Ovary (tissue), 9 donors: Measurements from ENCODE around the gene RALA. TPM values are rescaled to one million over a fixed set of nuclear protein-coding genes. Genes with fewer than 3 reads are reported as not detected.

ENCODE experiments used
- DNase-seq, 5 donors: peaks; one replicate each; pipeline ENCODE4 v3.0.0-alpha.2; 2019 to 2020
- H3K27ac ChIP-seq, 2 donors: fragments of 200-600 bp; one replicate each; pipeline versions ENCODE4 v1.5.1 to v1.8.0; 2019 to 2022
- H3K27me3 ChIP-seq: fragments of 200-600 bp; one replicate; pipeline ENCODE4 v1.8.0; 2022
- H3K36me3 ChIP-seq: fragments of 200-600 bp; sonication (generic); one replicate; pipeline ENCODE4 v1.5.1; 2019
- H3K4me1 ChIP-seq: one replicate; pipeline ENCODE4 v1.8.1; 2013; ENCODE audit warnings: mild to moderate bottlenecking, moderate library complexity; ENCODE audit not compliant: insufficient read depth
- H3K4me3 ChIP-seq: fragments of 200-600 bp; sonication (generic); one replicate; pipeline ENCODE4 v1.5.1; 2017
- H3K9me3 ChIP-seq, 2 donors: fragments of 200-600 bp in 1 of 2; sonication (generic) in 1 of 2; one replicate each; pipeline versions ENCODE4 v1.5.1 to v1.8.1; 2013 to 2019; ENCODE audit warnings: mild to moderate bottlenecking in 1 of 2, moderate library complexity in 1 of 2
- CTCF ChIP-seq, 3 donors: fragments of 450-650 bp in 2 of 3; fragments of 200-600 bp in 1 of 3; IDR thresholded peaks; one replicate each; pipeline versions ENCODE4 v1.5.1 to v1.8.0; 2016 to 2022; ENCODE audit warnings: antibody characterized with exemption in 3 of 3, mild to moderate bottlenecking in 1 of 3
- EP300 ChIP-seq: sonication (generic); formaldehyde crosslinking; IDR thresholded peaks from one replicate; pipeline ENCODE4 v1.6.1; 2017; ENCODE audit warnings: antibody characterized with exemption
- POLR2A ChIP-seq: fragments of 450-650 bp; IDR thresholded peaks from one replicate; pipeline ENCODE4 v1.6.1; 2017; ENCODE audit warnings: antibody characterized with exemption, mild to moderate bottlenecking, moderate library complexity
- WGBS, 3 donors: extraction: QIAGEN DNeasy Blood & Tissue Kit in 1 of 3; methylation state at CpG; one replicate each; pipeline versions ENCODE4 v1.1.5 to v1.1.7; 2013 to 2017; 5-methylcytosine and 5-hydroxymethylcytosine counted together
- intact Hi-C, 4 donors: fragments of 100-400 bp; cut with DNase I; formaldehyde crosslinking; loops; one replicate each; pipeline versions ENCODE4 v1.11.0 to v1.15.1; 2022 to 2023
- polyA plus RNA-seq, 2 donors: library from polyadenylated mRNA; stranded (reverse); fragments of 200-250 nt in 1 of 2; fragments of 350-450 nt in 1 of 2; fragmentation: Illumina TruSeq in 1 of 2; extraction: RNeasy Lipid Tissue Mini Kit (QIAGEN cat#74804) in 1 of 2; gene quantifications; one replicate each; pipeline ENCODE4 v1.2.3, GENCODE V29; 2013 to 2014
- total RNA-seq, 7 donors: library from RNA; depleted of rRNA in 2 of 7; stranded (reverse); fragments of >200 nt in 2 of 7; fragmentation: NEBNext Ultra II Directional in 3 of 7; extraction: Animal tissue kit (Norgen Biotek cat#: 25700) in 3 of 7; gene quantifications; one replicate each; pipeline versions ENCODE4 v1.1.0 to v1.2.4, GENCODE V29; 2016 to 2023
- donor health status: DM: no; HTN: no; CAD: no; lungs with moderate emphysema.
- donor health status: DM: no; HTN: no; CAD: no.
- donor health status: Bipolar disorder and iron deficiency.
- donor health status: DM: yes; HTN: yes; CAD: no.
- donor health status: DM: no; HTN: no; CAD: no.
- donor health status: DM: yes; HTN: yes; CAD: no.

The RALA gene
- total and polyA plus RNA-seq, 9 donors: 13.9 to 32.9 (median 25.2) TPM

- intact Hi-C loops: loop anchor here in 1 of 4 donors (10.0 kb wide), 1 partner anchor 109 kb away; the partner anchor contains the start of gene RALA
- Histone ChIP-seq H3K4me1 (peaks cover 4% of the 10 kb centered on the region), H3K36me3 (no peaks in the 10 kb centered on the region), H3K4me3 (peak overlapping the region; percentile 48), H3K27ac (peak overlapping the region in 1 of 2 donors; percentile 60), H3K27me3 (no peaks in the 10 kb centered on the region), H3K9me3 (no peaks in the 10 kb centered on the region)
- WGBS, 3 donors: 17 to 21% (median 18%) methylated on average over 8 of the region's 8 CpGs
- no peak for TF ChIP-seq POLR2A
- no peak for TF ChIP-seq EP300
- TF ChIP-seq CTCF (IDR thresholded peaks at IDR 0.05): no peak
- no peak for DNase-seq
These were observed 110.7 kb downstream of the RALA start for GRCh38 chr7:39733881-39734632.

GRCh38 chr7:39734633-39735004 lies 111.2 kb downstream of the RALA start:
- no peak overlapping the region for H3K27ac ChIP-seq
- 48 to 60% (median 59%) methylated on average over 2 of the region's 2 CpGs for WGBS, 3 donors
- peaks cover 4% of the 10 kb centered on the region for H3K4me1 ChIP-seq
- no peak for TF ChIP-seq CTCF (IDR thresholded peaks at IDR 0.05)
- no peak for TF ChIP-seq EP300
- TF ChIP-seq POLR2A: no peak
- no peak for DNase-seq
- intact Hi-C loops: loop anchor here in 1 of 4 donors (10.0 kb wide), 1 partner anchor 110 kb away; the partner anchor contains the start of gene RALA
- H3K27me3 ChIP-seq: no peaks in the 10 kb centered on the region
- no peak overlapping the region for H3K4me3 ChIP-seq
- H3K36me3 ChIP-seq: no peaks in the 10 kb centered on the region
- no peaks in the 10 kb centered on the region for H3K9me3 ChIP-seq

- Histone ChIP-seq H3K36me3 (no peaks in the 10 kb centered on the region), H3K4me1 (peaks cover 4% of the 10 kb centered on the region), H3K27ac (no peak overlapping the region), H3K9me3 (no peaks in the 10 kb centered on the region), H3K27me3 (no peaks in the 10 kb centered on the region), H3K4me3 (no peak overlapping the region)
- 79 to 84% (median 81%) methylated on average over 4 of the region's 4 CpGs for WGBS, 3 donors
- TF ChIP-seq CTCF (IDR thresholded peaks at IDR 0.05) (no peak), EP300 (no peak), POLR2A (no peak)
- intact Hi-C loops: loop anchor here in 1 of 4 donors (10.0 kb wide), 1 partner anchor 111 kb away; the partner anchor contains the start of gene RALA
- no peak for DNase-seq
These were observed 112.5 kb downstream of the RALA start for GRCh38 chr7:39735903-39736302.

GRCh38 chr7:39741942-39742623 lies 118.7 kb downstream of the RALA start:
- H3K27ac ChIP-seq: no peak overlapping the region
- intact Hi-C loops: loop anchor here in 2 of 4 donors (5.0 kb wide), 2 partner anchors 120 to 160 kb away; partner anchors contain the start of gene RALA (in 1 of the 2)
- WGBS, 3 donors: 86 to 91% (median 88%) methylated on average over 13 of the region's 13 CpGs

More at GRCh38 chr7:39741942-39742623, 118.7 kb downstream of the RALA start:
- H3K27me3 ChIP-seq: no peaks in the 10 kb centered on the region
- H3K4me3 ChIP-seq: no peak overlapping the region
- no peaks in the 10 kb centered on the region for H3K36me3 ChIP-seq
- H3K9me3 ChIP-seq: no peaks in the 10 kb centered on the region
- DNase-seq: no peak
- no peaks in the 10 kb centered on the region for H3K4me1 ChIP-seq
- no peak for TF ChIP-seq EP300
- TF ChIP-seq POLR2A: no peak
- TF ChIP-seq CTCF (IDR thresholded peaks at IDR 0.05): no peak
